Dendritic cell treated with granulocyte-macrophage colony-stimulating factor and Interleukin-4, amounts not matched to agents 40 ng/mL and 50 ng/mL, for 4 days (primary cell): ENCODE data around the gene MAP3K2.
"Not testable (repeated sequence)": the region's sequence is repeated elsewhere in the genome, so short reads cannot be mapped to it uniquely, and the experiment has no call there.

Source experiments
- H3K27ac Mint-ChIP-seq: one replicate; pipeline ENCODE4 v1.8.0; 2022; ENCODE audit warnings: mild to moderate bottlenecking, mixed read lengths
- H3K27me3 Mint-ChIP-seq: one replicate; pipeline ENCODE4 v1.8.0; 2022; ENCODE audit warnings: mild to moderate bottlenecking, mixed read lengths
- H3K36me3 Mint-ChIP-seq: one replicate; pipeline ENCODE4 v1.8.0; 2022; ENCODE audit warnings: low read depth, mixed read lengths
- H3K4me1 Mint-ChIP-seq: one replicate; pipeline ENCODE4 v1.8.0; 2022; ENCODE audit warnings: low read depth, mixed read lengths
- H3K4me3 Mint-ChIP-seq: one replicate; pipeline ENCODE4 v1.8.0; 2022; ENCODE audit warnings: mild to moderate bottlenecking, moderate library complexity, mixed read lengths
- H3K9me3 Mint-ChIP-seq: one replicate; pipeline ENCODE4 v1.8.0; 2022; ENCODE audit warnings: mixed read lengths
- intact Hi-C: fragments of 100-400 bp; cut with micrococcal nuclease; formaldehyde crosslinking; loops from one replicate; pipeline ENCODE4 v1.15.0; 2022

The MAP3K2 gene

DNA sequence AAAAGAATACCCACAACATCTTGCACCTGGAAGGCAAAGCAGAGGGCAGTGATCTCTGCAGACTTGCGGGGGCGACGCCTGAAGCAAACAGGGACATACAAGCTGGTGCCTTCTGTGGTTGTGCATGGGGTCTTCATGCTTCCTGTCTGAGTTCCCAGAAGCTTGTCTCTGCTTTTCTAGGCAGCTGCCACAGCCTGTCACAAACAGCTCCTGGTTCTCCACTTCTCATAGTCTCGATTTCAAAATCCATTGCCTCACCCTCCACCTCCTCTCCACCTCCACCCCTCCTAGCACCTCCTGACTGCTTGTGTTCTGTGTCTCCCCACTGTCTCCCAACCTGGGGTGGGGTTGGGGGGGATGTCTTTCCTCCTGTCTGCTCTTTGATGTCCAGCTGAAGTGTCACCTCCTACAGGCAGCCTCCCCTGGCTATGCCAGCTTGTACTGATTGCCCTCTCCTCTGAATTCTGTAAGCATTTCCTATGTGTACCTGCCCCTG, 28.8 kb upstream of the MAP3K2 start:
- intact Hi-C loops: no loop called here
- peak overlapping the region; percentile 75 for H3K27ac Mint-ChIP-seq
- H3K4me1 Mint-ChIP-seq: peaks cover 61% of the 10 kb centered on the region
- peak overlapping the region; percentile 77 for H3K4me3 Mint-ChIP-seq
- peaks cover 35% of the 10 kb centered on the region for H3K27me3 Mint-ChIP-seq
- H3K36me3 Mint-ChIP-seq: no peaks in the 10 kb centered on the region
- no peaks in the 10 kb centered on the region for H3K9me3 Mint-ChIP-seq

DNA sequence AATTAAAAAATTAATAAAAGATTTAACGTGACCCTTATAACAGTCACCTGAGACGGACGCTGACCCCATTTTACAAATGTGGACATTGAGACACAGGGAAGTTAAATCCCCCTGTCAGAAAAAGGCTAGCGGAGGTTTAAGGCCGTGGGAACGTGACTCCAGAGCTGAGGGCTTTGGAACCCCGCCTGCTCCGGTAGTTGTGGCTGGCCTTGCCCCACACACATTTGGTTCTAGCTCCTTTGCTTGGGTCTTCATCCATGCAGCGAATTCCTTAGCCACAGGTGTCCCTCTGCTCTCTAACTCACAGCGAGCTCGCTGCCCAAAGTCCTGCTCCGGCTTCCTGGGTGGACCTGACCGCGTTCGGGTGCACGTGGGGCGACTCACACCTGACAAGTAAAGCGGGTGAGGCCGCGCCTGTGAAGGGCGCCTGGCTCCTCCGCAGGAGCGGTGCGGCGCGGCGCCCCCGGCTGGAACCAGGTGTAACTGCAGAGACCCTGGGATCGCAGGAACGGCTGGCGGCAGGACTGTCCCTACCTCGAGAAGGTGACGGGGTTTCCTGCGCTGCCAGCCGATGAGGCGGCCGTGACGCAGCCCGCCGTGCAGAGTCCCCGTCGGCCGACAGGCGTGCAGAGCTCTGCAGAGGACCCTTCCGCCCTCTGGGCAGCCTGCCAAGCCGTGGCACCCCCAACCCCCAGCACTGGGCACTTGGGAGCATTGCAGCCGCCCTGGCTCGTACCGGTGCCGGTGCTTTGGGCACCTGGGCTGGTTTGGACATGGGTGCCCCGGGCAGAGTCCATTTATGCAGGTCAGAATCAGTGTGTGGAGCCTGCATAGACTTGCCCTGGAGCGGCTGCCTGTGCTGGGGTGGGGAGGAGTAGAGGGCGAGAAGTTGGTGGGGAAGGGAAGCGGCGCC, 28.1 kb upstream of the MAP3K2 start:
- H3K9me3 Mint-ChIP-seq: no peaks in the 10 kb centered on the region
- H3K27ac Mint-ChIP-seq: peak overlapping the region; percentile 75
- H3K27me3 Mint-ChIP-seq: peaks cover 29% of the 10 kb centered on the region
- intact Hi-C loops: no loop called here
- peak overlapping the region; percentile 77 for H3K4me3 Mint-ChIP-seq
- H3K4me1 Mint-ChIP-seq: peaks cover 60% of the 10 kb centered on the region
- H3K36me3 Mint-ChIP-seq: no peaks in the 10 kb centered on the region

DNA sequence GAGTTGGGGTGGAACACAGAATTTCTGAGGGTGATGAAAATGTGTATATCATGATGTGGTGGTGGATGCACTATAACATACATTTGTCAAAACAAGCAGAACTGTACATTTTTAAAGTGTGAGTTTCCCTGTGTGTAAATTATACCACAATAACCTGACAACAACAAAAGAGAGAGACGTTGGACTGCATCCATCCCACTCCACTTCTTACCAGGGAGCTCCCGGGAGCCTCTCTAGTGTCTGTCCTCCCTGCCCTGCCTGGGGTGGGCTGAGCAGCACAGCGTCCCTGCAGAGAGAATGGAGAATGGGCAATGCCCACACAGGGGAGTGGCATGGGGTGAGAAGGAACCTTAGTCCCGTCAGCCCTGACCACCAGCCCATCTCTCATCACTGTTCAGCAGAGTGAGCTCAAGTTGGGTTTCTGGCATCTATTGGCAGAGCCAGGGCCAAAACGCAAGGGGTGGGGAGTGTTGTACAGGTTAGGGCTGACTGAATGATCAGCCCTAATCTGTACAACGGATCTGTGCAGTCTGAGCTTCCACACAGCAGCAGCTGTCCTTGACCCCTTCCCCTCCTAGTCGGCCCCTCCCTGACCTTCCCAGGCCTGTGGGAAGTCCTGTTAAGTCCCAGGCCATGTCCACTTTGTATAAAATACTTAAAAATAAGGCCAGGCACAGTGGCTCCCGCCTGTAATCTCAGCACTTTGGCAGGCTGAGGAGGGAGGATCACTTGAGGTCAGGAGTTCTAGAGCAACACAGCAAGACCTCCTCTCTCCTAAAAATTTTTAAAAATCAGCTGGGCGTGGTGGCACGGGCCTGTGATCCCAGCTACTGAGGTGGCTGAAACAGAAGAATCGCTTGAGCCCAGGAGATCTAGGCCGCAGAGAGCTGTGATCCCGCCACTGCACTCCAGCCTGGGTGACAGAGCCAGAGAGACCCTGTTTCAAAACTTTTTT, 27.1 kb upstream of the MAP3K2 start:
- Mint-ChIP-seq H3K27me3 (peaks cover 22% of the 10 kb centered on the region), H3K4me3 (no peak overlapping the region), H3K36me3 (no peaks in the 10 kb centered on the region), H3K9me3 (no peaks in the 10 kb centered on the region), H3K4me1 (peaks cover 66% of the 10 kb centered on the region), H3K27ac (no peak overlapping the region)
- intact Hi-C loops: no loop called here

DNA sequence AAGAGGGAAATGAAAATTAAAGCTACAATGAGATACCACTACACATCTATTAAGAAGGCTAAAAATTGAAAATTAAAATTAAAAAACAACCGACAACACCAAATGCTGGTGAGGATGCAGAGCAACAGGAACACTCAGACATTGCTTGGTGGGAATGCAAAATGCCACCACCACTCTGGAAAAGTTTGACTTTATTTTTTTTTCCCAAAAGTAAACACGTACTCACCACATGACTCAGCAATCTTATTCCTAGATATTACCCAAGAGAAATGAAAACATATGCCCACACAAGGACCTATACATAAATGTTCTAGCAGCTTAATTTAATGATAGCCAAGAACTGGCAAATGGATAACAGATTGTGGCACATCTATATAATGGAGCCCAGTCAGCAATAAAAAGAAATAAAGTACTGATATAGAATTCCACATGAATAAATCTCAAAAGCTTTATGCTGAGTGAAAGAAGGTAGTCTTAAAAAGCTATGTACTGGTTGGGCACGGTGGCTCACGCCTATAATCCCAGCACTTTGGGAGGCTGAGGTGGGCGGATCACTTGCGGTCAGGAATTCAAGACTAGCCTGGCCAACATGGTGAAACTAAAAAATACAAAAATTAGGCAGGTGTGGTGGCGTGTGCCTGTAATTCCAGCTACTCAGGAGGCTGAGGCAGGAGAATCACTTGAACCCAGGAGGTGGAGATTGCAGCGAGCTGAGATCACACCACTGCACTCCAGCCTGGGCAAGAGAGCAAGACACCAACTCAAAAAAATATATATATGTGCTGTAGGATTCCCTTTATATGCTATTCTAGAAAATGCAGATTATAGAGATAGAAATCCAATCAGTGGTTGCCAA, 26.2 kb upstream of the MAP3K2 start:
- peak overlapping the region; percentile 70 for H3K27ac Mint-ChIP-seq
- peaks cover 67% of the 10 kb centered on the region for H3K4me1 Mint-ChIP-seq
- intact Hi-C loops: no loop called here
- peaks cover 22% of the 10 kb centered on the region for H3K27me3 Mint-ChIP-seq
- H3K36me3 Mint-ChIP-seq: no peaks in the 10 kb centered on the region
- peak overlapping the region; percentile 51 for H3K4me3 Mint-ChIP-seq
- H3K9me3 Mint-ChIP-seq: no peaks in the 10 kb centered on the region

DNA sequence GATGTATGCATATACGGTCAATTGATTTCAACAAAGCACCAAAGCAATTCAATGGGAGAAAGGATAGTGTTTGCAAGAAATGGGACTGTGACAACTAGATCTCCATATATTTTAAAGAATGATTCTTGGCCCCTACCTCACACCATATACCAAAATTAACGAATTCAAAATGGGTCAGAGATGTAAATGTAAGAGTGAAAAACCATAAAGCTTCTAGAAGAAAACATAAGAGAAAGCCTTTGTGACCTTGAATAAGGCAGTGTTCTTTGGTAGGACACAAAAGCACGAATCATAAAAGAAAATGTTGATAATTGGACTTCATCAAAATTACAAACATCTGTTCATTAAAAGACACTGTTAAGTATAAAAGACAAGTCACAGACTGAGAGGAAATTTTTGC, 25.4 kb upstream of the MAP3K2 start:
- Mint-ChIP-seq H3K4me3 (no peak overlapping the region), H3K36me3 (no peaks in the 10 kb centered on the region), H3K27ac (peak overlapping the region; percentile 70), H3K4me1 (peaks cover 74% of the 10 kb centered on the region), H3K27me3 (peaks cover 22% of the 10 kb centered on the region), H3K9me3 (no peaks in the 10 kb centered on the region)
- intact Hi-C loops: no loop called here

DNA sequence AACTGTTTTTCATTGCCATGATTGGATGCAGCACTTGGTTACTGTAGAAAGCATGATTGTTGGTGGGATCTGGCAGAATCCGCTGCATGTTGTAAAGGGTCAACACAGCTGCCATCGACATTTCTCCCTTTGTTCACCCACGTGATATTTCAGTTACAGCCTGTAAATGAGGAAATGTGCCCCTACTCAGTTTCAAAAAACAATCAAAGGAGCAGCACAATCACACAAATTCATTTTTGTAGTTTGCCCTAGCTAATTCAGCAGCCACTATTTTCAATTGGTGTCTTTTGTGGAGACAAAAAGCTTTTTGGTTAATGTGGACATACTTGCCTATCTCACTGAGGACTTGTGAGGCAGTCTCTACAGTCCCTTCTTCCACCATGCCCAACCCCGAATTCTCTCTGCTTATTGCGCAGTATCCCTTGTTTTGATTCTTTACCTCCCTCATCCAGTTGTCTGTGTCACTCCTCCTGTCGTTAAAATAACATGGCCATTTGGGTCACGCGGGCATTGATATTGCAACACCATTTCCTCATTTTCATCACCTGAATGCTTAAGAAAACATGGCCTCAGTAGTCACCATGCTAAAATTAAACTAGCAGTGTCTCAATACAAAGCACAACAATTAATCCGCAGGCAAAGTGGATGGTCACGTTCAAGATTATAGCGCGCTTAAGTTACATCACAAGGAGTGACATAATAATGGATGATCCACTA, 24.0 kb upstream of the MAP3K2 start:
- peaks cover 13% of the 10 kb centered on the region for H3K27me3 Mint-ChIP-seq
- peaks cover 73% of the 10 kb centered on the region for H3K4me1 Mint-ChIP-seq
- intact Hi-C loops: loop anchor here (2.0 kb wide), 1 partner anchor 25 kb away; the partner anchor contains the start of gene MAP3K2
- H3K9me3 Mint-ChIP-seq: no peaks in the 10 kb centered on the region
- H3K36me3 Mint-ChIP-seq: no peaks in the 10 kb centered on the region
- H3K27ac Mint-ChIP-seq: peak overlapping the region; percentile 87
- H3K4me3 Mint-ChIP-seq: peak overlapping the region; percentile 44

DNA sequence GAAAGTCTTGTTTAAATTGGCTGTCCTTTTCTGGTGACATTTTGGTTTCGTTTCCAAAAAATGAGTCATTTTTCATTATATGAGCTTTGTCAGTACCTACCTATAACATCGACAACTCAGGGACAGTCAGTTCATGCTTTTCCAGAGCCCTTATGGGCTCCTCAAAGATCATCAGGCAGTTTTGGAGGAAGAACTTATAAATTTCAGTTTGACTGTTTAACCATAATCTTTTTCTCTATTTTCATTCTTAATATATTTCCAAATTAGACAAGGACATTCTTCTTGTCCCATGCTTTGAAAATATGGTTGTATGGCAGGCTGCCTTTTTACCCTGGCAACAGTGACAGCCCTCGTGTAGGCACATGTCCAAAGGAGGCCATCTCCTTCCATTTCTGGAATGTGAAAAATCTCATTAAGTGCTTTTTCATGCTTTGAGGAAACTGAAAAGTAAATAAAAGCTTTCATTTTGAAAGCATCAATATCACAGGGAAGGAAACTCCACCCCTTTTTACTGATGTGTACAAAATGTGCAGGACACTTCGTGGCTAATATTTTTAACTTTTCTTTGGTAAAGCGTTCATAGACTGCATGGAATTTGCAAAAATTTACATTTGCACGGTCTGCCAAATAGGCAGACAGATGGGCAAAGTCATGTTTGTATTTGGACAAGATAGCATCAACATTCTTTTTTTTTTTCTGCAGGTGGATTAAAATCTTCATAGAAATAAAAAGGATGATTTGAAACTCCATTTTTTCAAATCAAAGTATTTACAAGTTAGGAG, 23.3 kb upstream of the MAP3K2 start:
- Mint-ChIP-seq H3K36me3 (no peaks in the 10 kb centered on the region), H3K27me3 (peaks cover 6% of the 10 kb centered on the region), H3K9me3 (no peaks in the 10 kb centered on the region), H3K27ac (peak overlapping the region; percentile 87), H3K4me1 (peaks cover 70% of the 10 kb centered on the region), H3K4me3 (peak overlapping the region; percentile 9)
- intact Hi-C loops: loop anchor here (2.0 kb wide), 1 partner anchor 24 kb away; the partner anchor contains the start of gene MAP3K2

DNA sequence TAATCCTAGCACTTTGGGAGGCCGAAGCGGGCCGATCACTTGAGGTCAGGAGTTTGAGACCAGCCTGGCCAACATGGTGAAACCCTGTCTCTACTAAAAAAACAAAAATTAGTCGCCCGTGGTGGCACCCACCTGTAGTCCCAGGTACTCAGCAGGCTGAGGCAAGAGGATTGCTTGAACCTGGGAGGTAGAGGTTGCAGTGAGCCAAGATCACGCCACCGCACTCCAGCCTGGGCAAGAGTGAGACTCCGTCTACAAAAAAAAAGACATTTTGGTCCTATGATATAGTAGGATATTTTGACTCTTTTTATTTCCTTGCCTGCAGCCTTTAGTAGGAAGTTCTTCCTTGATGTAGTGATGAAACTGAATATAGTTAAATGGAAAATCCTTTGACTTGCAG, 21.9 kb upstream of the MAP3K2 start:
- H3K27me3 Mint-ChIP-seq, H3K4me3 Mint-ChIP-seq, H3K36me3 Mint-ChIP-seq, H3K9me3 Mint-ChIP-seq: not testable (repeated sequence)
- peak overlapping the region; percentile 87 for H3K27ac Mint-ChIP-seq
- intact Hi-C loops: loop anchor here (2.0 kb wide), 1 partner anchor 23 kb away; the partner anchor contains the start of gene MAP3K2
- H3K4me1 Mint-ChIP-seq: peaks cover 74% of the 10 kb centered on the region

DNA sequence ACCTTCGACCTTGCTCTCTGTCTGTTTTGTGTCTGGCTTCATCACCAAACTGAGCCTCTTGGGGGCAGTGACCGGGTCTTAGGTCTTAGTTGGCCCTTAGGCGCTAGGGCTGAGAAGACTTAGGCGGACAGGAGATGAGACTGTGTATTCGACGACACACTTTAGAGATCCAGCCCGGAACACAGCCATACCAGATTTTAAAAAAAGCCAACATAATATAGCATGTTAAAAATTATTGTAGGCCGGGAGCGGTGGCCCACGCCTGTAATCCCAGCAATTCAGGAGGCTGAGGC, 21.0 kb upstream of the MAP3K2 start:
- Mint-ChIP-seq H3K27ac (peak overlapping the region; percentile 88), H3K4me1 (peaks cover 74% of the 10 kb centered on the region), H3K9me3 (no peaks in the 10 kb centered on the region), H3K4me3 (peak overlapping the region; percentile 68), H3K27me3 (no peaks in the 10 kb centered on the region), H3K36me3 (no peaks in the 10 kb centered on the region)
- intact Hi-C loops: no loop called here

DNA sequence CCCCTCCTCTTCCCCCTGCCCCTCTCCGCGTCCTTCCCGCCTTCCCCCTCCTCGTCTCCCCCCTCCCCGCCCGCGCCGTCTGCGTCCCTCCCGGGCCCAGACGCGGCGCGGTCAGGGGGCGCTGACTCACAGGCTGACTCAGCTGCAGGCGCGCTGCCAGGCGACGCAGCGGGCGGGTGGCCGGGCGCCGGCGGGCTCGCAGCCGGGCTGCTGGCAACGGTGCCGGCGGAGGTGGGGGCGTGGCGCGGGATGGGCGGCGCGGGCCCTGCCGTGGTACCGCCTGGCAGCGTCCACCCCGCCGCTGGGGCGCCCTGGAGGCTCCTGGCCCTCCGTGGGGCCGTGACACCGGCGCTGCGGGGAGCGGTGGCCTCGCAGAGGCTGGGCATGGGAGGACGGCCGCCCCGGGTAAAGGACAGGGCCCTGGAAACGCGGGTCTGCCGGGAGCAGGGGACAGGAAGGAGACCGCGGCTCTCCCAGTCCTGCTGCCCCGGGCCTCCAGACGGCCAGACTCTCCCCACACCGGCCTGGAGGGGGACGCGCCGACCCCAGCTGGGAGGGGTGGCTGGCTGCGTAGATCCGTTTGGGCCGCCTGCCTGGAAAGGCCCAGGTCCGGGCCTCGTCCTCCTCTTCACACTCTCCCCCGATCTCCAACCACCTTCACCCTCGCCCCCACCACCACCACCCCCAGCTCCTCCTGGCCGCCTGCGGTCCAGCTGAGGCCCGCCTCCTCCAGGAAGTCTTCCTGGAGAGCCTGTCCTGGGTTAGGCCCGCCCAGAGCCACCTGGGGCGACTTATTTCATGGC, 20.4 kb upstream of the MAP3K2 start:
- Mint-ChIP-seq H3K9me3 (no peaks in the 10 kb centered on the region), H3K36me3 (no peaks in the 10 kb centered on the region), H3K27ac (peak overlapping the region; percentile 88), H3K4me1 (peaks cover 74% of the 10 kb centered on the region), H3K27me3 (no peaks in the 10 kb centered on the region), H3K4me3 (peak overlapping the region; percentile 68)
- intact Hi-C loops: no loop called here

DNA sequence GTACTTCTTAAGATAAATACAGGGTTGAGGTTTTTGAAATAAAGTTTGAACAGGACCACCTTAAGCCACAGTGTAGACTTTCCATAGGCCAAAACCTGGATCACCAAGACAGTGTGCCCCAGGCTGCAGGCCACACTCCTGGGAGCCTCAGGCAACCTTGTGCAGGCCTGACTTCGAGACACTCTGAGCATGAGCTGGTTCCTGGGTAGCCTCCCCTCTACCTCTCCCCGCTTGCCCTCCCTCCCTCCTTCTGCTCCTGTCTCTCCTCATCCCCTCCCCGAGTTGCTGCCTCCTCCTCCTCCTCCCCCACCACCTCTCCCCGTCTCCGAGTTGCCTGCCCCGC, 19.9 kb upstream of the MAP3K2 start:
- intact Hi-C loops: no loop called here
- Mint-ChIP-seq H3K36me3 (no peaks in the 10 kb centered on the region), H3K4me3 (peak overlapping the region; percentile 56), H3K9me3 (no peaks in the 10 kb centered on the region), H3K27ac (peak overlapping the region; percentile 88), H3K4me1 (peaks cover 74% of the 10 kb centered on the region), H3K27me3 (no peaks in the 10 kb centered on the region)

DNA sequence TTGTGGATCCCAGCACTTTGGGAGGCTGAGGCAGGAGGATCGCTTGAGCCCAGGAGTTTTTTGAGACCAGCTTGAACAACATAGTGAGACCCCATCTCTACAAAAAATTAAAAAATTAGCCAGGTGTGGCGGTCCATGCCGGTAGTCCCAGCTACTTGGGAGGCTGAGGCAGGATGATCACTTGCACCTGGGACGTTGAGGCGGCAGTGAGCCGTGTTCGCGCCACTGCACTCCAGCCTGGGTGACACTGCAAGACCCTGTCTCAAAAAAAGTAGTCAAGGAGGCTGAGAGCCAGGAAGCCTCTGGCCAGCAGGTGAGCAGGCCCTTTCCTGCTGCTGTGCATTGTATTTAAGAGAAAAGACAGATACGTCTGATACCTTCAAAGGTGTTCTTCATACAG, 19.3 kb upstream of the MAP3K2 start:
- Mint-ChIP-seq H3K36me3 (no peaks in the 10 kb centered on the region), H3K9me3 (no peaks in the 10 kb centered on the region), H3K27ac (peak overlapping the region; percentile 88), H3K4me3 (no peak overlapping the region), H3K4me1 (peaks cover 74% of the 10 kb centered on the region), H3K27me3 (no peaks in the 10 kb centered on the region)
- intact Hi-C loops: no loop called here
